Measurements from ENCODE around the gene ZNF20.

ZNF20 gene

GRCh38 chr19:12145348-12145747, 5.2 kb upstream of the ZNF20 start:
- peaks cover 52% of the 10 kb centered on the region for H3K36me3 ChIP-seq (ENCODE audit: control insufficient read depth, insufficient read depth, low read length, severe bottlenecking)
- no peak overlapping the region for H3K9ac ChIP-seq (ENCODE audit: low read length)
- H3K4me3 ChIP-seq (ENCODE audit: low read length), result peak overlapping the region; percentile 50
- H3K9me3 ChIP-seq (ENCODE audit: control insufficient read depth, low read length), result peaks cover 21% of the 10 kb centered on the region
- peaks cover 10% of the 10 kb centered on the region for H3K4me1 ChIP-seq (ENCODE audit: control insufficient read depth, insufficient read depth, low read length)
- no peaks in the 10 kb centered on the region for H3K27me3 ChIP-seq (replicated peaks; ENCODE audit: control insufficient read depth, insufficient read depth, low read length)
- no peak for DNase-seq (ENCODE audit: low read depth)

- no peak overlapping the region for H3K9ac ChIP-seq (ENCODE audit: low read length)
- H3K4me1 ChIP-seq (ENCODE audit: control insufficient read depth, insufficient read depth, low read length), result peaks cover 18% of the 10 kb centered on the region
- no peak for DNase-seq (ENCODE audit: low read depth)
- no peaks in the 10 kb centered on the region for H3K27me3 ChIP-seq (replicated peaks; ENCODE audit: control insufficient read depth, insufficient read depth, low read length)
- peaks cover 17% of the 10 kb centered on the region for H3K9me3 ChIP-seq (ENCODE audit: control insufficient read depth, low read length)
- H3K4me3 ChIP-seq (ENCODE audit: low read length), result no peak overlapping the region
- peaks cover 33% of the 10 kb centered on the region for H3K36me3 ChIP-seq (ENCODE audit: control insufficient read depth, insufficient read depth, low read length, severe bottlenecking)
Measured at GRCh38 chr19:12141405-12141736, 1.2 kb upstream of the ZNF20 start.

- Histone ChIP-seq H3K27me3 (replicated peaks; ENCODE audit: control insufficient read depth, insufficient read depth, low read length) (no peaks in the 10 kb centered on the region), H3K9me3 (ENCODE audit: control insufficient read depth, low read length) (peaks cover 12% of the 10 kb centered on the region), H3K36me3 (ENCODE audit: control insufficient read depth, insufficient read depth, low read length, severe bottlenecking) (peaks cover 30% of the 10 kb centered on the region), H3K9ac (ENCODE audit: low read length) (peak overlapping the region; percentile 64), H3K4me1 (ENCODE audit: control insufficient read depth, insufficient read depth, low read length) (peaks cover 18% of the 10 kb centered on the region), H3K4me3 (ENCODE audit: low read length) (peak overlapping the region; percentile 97)
- DNase-seq (ENCODE audit: low read depth), result peak; percentile 94
Measured at GRCh38 chr19:12140545-12141404, 625 bp upstream of the ZNF20 start.

- DNase-seq (ENCODE audit: low read depth), result peak; percentile 52
Measured at GRCh38 chr19:12139269-12139668, 881 bp downstream of the ZNF20 start.

GRCh38 chr19:12137221-12137940, 2.8 kb downstream of the ZNF20 start:
- Histone ChIP-seq H3K9me3 (ENCODE audit: control insufficient read depth, low read length) (peaks cover 33% of the 10 kb centered on the region), H3K9ac (ENCODE audit: low read length) (no peak overlapping the region), H3K27me3 (replicated peaks; ENCODE audit: control insufficient read depth, insufficient read depth, low read length) (no peaks in the 10 kb centered on the region), H3K36me3 (ENCODE audit: control insufficient read depth, insufficient read depth, low read length, severe bottlenecking) (peaks cover 45% of the 10 kb centered on the region), H3K4me1 (ENCODE audit: control insufficient read depth, insufficient read depth, low read length) (peaks cover 18% of the 10 kb centered on the region), H3K4me3 (ENCODE audit: low read length) (no peak overlapping the region)
- DNase-seq (ENCODE audit: low read depth), result no peak

More at GRCh38 chr19:12139269-12139668, 881 bp downstream of the ZNF20 start:
- Histone ChIP-seq H3K36me3 (ENCODE audit: control insufficient read depth, insufficient read depth, low read length, severe bottlenecking) (peaks cover 32% of the 10 kb centered on the region), H3K4me1 (ENCODE audit: control insufficient read depth, insufficient read depth, low read length) (peaks cover 18% of the 10 kb centered on the region), H3K9me3 (ENCODE audit: control insufficient read depth, low read length) (peaks cover 14% of the 10 kb centered on the region), H3K27me3 (replicated peaks; ENCODE audit: control insufficient read depth, insufficient read depth, low read length) (no peaks in the 10 kb centered on the region), H3K4me3 (ENCODE audit: low read length) (peak overlapping the region; percentile 97), H3K9ac (ENCODE audit: low read length) (peak overlapping the region; percentile 88)

- peaks cover 58% of the 10 kb centered on the region for H3K36me3 ChIP-seq (ENCODE audit: control insufficient read depth, insufficient read depth, low read length, severe bottlenecking)
- peaks cover 46% of the 10 kb centered on the region for H3K9me3 ChIP-seq (ENCODE audit: control insufficient read depth, low read length)
- DNase-seq (ENCODE audit: low read depth), result peak; percentile 1
- no peak overlapping the region for H3K9ac ChIP-seq (ENCODE audit: low read length)
- H3K4me1 ChIP-seq (ENCODE audit: control insufficient read depth, insufficient read depth, low read length), result no peaks in the 10 kb centered on the region
- H3K4me3 ChIP-seq (ENCODE audit: low read length), result peak overlapping the region; percentile 68
- no peaks in the 10 kb centered on the region for H3K27me3 ChIP-seq (replicated peaks; ENCODE audit: control insufficient read depth, insufficient read depth, low read length)
Measured at GRCh38 chr19:12133069-12133468, 7.1 kb downstream of the ZNF20 start.

- Histone ChIP-seq H3K4me3 (ENCODE audit: low read length) (no peak overlapping the region), H3K9ac (ENCODE audit: low read length) (no peak overlapping the region)
- DNase-seq (ENCODE audit: low read depth), result peak; percentile 26
Measured at GRCh38 chr19:12126707-12127106, 13.4 kb downstream of the ZNF20 start.

GRCh38 chr19:12117201-12117970, 22.8 kb downstream of the ZNF20 start:
- H3K9me3 ChIP-seq (ENCODE audit: control insufficient read depth, low read length), result peaks cover 13% of the 10 kb centered on the region
- H3K27me3 ChIP-seq (replicated peaks; ENCODE audit: control insufficient read depth, insufficient read depth, low read length), result no peaks in the 10 kb centered on the region
- H3K36me3 ChIP-seq (ENCODE audit: control insufficient read depth, insufficient read depth, low read length, severe bottlenecking), result peaks cover 12% of the 10 kb centered on the region
- no peak overlapping the region for H3K9ac ChIP-seq (ENCODE audit: low read length)
- H3K4me3 ChIP-seq (ENCODE audit: low read length), result no peak overlapping the region
- H3K4me1 ChIP-seq (ENCODE audit: control insufficient read depth, insufficient read depth, low read length), result no peaks in the 10 kb centered on the region
- DNase-seq (ENCODE audit: low read depth), result no peak

More at GRCh38 chr19:12126707-12127106, 13.4 kb downstream of the ZNF20 start:
- no peaks in the 10 kb centered on the region for H3K4me1 ChIP-seq (ENCODE audit: control insufficient read depth, insufficient read depth, low read length)
- peaks cover 12% of the 10 kb centered on the region for H3K36me3 ChIP-seq (ENCODE audit: control insufficient read depth, insufficient read depth, low read length, severe bottlenecking)
- H3K9me3 ChIP-seq (ENCODE audit: control insufficient read depth, low read length), result peaks cover 7% of the 10 kb centered on the region
- H3K27me3 ChIP-seq (replicated peaks; ENCODE audit: control insufficient read depth, insufficient read depth, low read length), result no peaks in the 10 kb centered on the region

GRCh38 chr19:12113121-12113520, 27.0 kb downstream of the ZNF20 start:
- Histone ChIP-seq H3K9ac (ENCODE audit: low read length) (no peak overlapping the region), H3K4me3 (ENCODE audit: low read length) (peak overlapping the region; percentile 33), H3K27me3 (replicated peaks; ENCODE audit: control insufficient read depth, insufficient read depth, low read length) (no peaks in the 10 kb centered on the region), H3K4me1 (ENCODE audit: control insufficient read depth, insufficient read depth, low read length) (no peaks in the 10 kb centered on the region), H3K36me3 (ENCODE audit: control insufficient read depth, insufficient read depth, low read length, severe bottlenecking) (peaks cover 36% of the 10 kb centered on the region), H3K9me3 (ENCODE audit: control insufficient read depth, low read length) (peaks cover 30% of the 10 kb centered on the region)
- no peak for DNase-seq (ENCODE audit: low read depth)

GRCh38 chr19:12112701-12113100, 27.4 kb downstream of the ZNF20 start:
- Histone ChIP-seq H3K36me3 (ENCODE audit: control insufficient read depth, insufficient read depth, low read length, severe bottlenecking) (peaks cover 36% of the 10 kb centered on the region), H3K27me3 (replicated peaks; ENCODE audit: control insufficient read depth, insufficient read depth, low read length) (no peaks in the 10 kb centered on the region), H3K4me3 (ENCODE audit: low read length) (peak overlapping the region; percentile 33), H3K4me1 (ENCODE audit: control insufficient read depth, insufficient read depth, low read length) (no peaks in the 10 kb centered on the region), H3K9me3 (ENCODE audit: control insufficient read depth, low read length) (peaks cover 30% of the 10 kb centered on the region), H3K9ac (ENCODE audit: low read length) (no peak overlapping the region)
- no peak for DNase-seq (ENCODE audit: low read depth)

All from adipocyte (in vitro differentiated cells).